ENCODE data around the gene NXT2.

- TF ChIP-seq MYC (IDR thresholded peaks at IDR 0.05; ENCODE audit: low read depth, low read length) (no peak), MYC (CRISPR knock-in tag; IDR thresholded peaks at IDR 0.05; ENCODE audit: borderline replicate concordance, low read depth) (no peak), POLR2AphosphoS5 (IDR thresholded peaks at IDR 0.05; ENCODE audit: control insufficient read depth, insufficient read depth, low read depth, low read length) (no peak), RCOR1 (IDR thresholded peaks at IDR 0.05; ENCODE audit: borderline replicate concordance in 1 of 2, low read depth in 2 of 2, low read length in 2 of 2) (no peak), MAX (CRISPR knock-in tag; IDR thresholded peaks at IDR 0.05) (no peak), SMAD3 (CRISPR knock-in tag; conservative IDR thresholded peaks at IDR 0.05) (no peak), FOXA3 (CRISPR knock-in tag; conservative IDR thresholded peaks at IDR 0.05 in 1 of 2, IDR thresholded peaks at IDR 0.05 in 1 of 2) (no peak), FOSL1 (tag; conservative IDR thresholded peaks at IDR 0.05) (no peak)
- TF ChIP-seq, protein P1, sequence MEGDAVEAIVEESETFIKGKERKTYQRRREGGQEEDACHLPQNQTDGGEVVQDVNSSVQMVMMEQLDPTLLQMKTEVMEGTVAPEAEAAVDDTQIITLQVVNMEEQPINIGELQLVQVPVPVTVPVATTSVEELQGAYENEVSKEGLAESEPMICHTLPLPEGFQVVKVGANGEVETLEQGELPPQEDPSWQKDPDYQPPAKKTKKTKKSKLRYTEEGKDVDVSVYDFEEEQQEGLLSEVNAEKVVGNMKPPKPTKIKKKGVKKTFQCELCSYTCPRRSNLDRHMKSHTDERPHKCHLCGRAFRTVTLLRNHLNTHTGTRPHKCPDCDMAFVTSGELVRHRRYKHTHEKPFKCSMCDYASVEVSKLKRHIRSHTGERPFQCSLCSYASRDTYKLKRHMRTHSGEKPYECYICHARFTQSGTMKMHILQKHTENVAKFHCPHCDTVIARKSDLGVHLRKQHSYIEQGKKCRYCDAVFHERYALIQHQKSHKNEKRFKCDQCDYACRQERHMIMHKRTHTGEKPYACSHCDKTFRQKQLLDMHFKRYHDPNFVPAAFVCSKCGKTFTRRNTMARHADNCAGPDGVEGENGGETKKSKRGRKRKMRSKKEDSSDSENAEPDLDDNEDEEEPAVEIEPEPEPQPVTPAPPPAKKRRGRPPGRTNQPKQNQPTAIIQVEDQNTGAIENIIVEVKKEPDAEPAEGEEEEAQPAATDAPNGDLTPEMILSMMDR (IDR thresholded peaks at IDR 0.05 in 2 of 3, conservative IDR thresholded peaks at IDR 0.05 in 1 of 3; ENCODE audit: insufficient read depth in 2 of 3, low read depth in 1 of 3, low read length in 3 of 3) = no peak
These were observed 40.4 kb downstream of the NXT2 start for GRCh38 chrX:109577055-109577454.
